ENCODE measurements around the gene ZNF862.

The ZNF862 gene

GRCh38 chr7:149867762-149868622, 29.8 kb downstream of the ZNF862 start:
- DNase-seq, result no peak

DNA sequence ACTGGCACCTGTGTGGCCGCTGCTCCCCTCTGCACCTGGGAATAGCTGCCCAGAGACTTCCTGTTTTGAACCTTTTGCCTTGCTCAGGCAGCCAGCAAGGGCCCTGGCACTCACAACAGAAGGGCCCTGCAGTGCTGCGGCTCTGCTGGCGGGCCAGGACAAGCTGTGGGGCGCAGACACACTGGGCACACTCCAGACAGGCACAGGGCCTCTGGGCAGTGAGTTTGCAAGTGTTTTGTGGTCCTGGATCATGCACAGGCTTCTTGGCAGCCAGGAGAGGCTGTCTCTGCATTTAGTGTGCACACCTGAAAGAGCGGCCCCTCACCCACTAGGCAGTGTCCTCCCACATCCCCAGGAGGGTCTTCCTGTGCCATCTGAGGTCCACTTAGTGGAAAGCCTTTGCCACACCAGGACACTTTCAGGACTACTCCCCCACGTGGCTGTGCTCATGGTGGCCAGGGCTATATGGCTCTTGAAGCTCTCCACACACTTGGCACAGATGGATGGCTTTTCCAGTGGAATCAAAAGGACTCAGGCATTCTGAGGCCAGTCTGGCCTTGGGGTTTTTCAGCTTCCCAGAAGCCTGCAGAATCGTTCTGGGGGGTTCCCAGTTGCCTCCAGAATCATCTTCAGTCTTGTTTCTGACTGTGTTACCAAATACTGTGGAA, 30.6 kb downstream of the ZNF862 start:
- no peak for DNase-seq

GRCh38 chr7:149869291-149869650, 31.1 kb downstream of the ZNF862 start:
- no peak for DNase-seq

- DNase-seq, result no peak
These were observed 31.7 kb downstream of the ZNF862 start for GRCh38 chr7:149869867-149870266.

GRCh38 chr7:149870274-149870673, 32.1 kb downstream of the ZNF862 start:
- DNase-seq, result no peak

GRCh38 chr7:149870701-149871483, 32.7 kb downstream of the ZNF862 start:
- DNase-seq, result no peak

- DNase-seq, result no peak
These were observed 33.4 kb downstream of the ZNF862 start for GRCh38 chr7:149871576-149871975.

DNA sequence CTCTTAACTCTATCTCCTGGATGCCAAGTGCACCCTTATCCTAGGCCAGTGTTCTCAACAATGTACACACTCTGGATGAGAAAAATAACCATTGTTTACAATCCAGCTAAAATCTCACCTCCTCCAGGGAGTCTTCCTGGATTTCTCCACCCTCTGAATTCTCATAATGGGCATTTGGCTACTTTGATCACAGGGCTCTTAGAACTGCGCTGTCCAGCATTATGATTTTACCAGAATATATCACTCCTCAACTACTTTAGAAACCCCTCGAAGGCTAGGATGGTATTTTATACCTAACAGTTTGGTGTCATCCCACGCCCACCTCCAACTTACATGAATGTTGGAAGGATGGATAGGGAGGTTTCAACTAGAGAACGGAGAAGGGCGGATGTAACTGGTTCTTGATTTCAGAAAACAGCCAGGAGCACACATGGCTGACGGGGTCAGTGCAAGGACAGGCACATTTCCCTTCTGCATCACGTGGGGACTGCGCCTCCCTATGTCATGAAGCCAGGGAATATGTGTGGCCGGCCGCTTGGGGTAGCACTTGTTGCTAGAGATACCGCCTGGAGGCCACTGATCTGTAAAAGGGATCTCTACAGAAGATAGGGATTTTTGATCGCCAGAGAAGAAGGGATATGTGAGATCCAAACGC, 34.4 kb downstream of the ZNF862 start:
- DNase-seq, result no peak

- DNase-seq, result peak; percentile 67
These were observed 35.1 kb downstream of the ZNF862 start, which contains the start of gene ATP6V0E2 for GRCh38 chr7:149873074-149873969. Gene ATP6V0E2 (plus strand): TSS chr7:149873969. CDS start chr7:149874066, 97 bp downstream.

DNA sequence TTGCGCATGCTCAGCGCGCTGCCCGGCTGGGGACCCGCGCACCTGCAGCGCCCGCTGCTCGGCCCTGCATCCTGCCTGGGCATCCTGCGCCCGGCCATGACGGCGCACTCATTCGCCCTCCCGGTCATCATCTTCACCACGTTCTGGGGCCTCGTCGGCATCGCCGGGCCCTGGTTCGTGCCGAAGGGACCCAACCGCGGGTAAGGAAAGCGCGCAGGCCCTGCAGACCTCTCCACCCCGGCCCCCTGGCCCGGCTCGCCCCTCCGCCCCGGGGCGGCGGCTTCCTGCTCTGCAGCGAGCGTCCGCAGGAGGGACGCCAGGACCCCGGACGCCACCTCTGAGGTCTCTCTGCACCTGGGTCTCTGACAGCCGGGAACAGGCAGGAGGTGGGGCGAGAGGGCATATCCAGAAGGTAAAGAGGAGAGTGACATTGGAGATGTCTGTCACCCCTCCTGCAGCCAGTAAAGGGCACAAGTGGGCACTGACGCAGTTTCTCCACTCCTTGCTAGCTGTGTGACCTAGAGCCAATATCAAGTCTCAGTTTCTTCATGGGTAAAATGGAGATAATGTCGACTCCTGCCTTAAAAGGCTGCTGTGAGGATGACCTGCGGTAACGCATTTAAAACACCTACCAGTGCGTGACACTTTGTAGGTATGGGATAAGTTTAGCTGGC, 35.9 kb downstream of the ZNF862 start:
- DNase-seq, result no peak

- DNase-seq, result no peak
These were observed 36.5 kb downstream of the ZNF862 start for GRCh38 chr7:149874644-149875028.

GRCh38 chr7:149875396-149875795, 37.2 kb downstream of the ZNF862 start:
- no peak for DNase-seq

- DNase-seq, result no peak
These were observed 39.8 kb downstream of the ZNF862 start for GRCh38 chr7:149877890-149878522.

- no peak for DNase-seq
These were observed 40.3 kb downstream of the ZNF862 start for GRCh38 chr7:149878523-149878921.

DNA sequence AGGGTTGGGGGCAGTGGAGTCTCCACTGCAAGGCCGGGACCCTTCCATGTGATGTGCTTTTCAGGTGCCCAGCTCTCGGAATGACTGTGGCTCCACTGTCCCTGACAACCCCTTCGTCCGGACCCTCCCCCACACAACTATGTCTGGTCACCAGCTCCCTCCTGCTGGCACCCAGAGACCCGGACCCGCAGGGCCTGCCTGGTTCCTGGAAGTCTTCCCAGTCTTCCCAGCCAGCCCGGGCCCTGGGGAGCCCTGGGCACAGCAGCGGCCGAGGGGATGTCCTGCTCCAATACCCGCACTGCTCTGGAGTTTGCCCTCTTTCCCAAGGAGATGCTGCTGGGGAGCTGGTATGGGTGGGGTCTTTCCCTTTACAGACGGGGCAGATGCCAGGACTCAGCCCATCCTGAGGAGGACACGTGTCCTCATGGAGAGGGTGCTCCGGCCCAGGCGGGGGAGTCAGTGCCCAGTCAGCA, 41.1 kb downstream of the ZNF862 start:
- no peak for DNase-seq

GRCh38 chr7:149879766-149880637, 41.8 kb downstream of the ZNF862 start:
- no peak for DNase-seq

DNA sequence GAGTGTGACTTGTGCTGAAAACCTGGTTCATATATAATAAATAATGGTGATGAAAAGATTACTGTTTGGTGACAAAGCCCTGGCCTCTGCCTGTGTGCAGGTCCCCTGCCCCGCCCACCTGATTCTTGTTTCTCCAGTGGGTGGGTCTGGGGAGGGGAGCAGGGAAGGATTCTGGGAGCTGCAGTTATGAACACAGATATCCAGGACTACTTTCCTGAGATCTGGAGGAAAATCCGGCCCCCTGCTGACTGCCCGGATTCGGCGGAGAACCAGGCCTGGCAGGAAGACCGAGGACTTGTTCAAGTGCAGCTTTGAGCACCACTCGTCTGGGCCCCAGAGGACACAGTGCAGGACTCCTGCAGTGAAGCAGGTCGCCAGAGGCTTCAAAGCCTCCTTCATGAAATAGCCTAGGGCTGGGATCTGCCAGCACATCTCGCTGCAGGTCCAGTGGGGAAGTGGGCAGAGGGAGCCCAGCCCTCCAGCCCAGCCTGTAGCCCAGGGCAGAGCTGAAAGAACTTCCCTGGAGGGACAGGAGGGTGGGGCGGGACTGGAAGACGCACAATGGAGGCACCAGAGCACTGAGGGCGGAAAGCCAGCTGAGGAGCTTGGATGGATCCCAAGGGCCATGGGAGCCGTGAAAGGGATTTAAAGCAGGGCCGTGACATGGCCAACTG, 42.6 kb downstream of the ZNF862 start:
- DNase-seq, result no peak

- DNase-seq, result no peak
These were observed 43.4 kb downstream of the ZNF862 start for GRCh38 chr7:149881328-149882247.
